Gastroesophageal sphincter (tissue), 4 donors: ENCODE results near the gene CAMK1D. TPM values are rescaled to one million over a fixed set of nuclear protein-coding genes. Genes with fewer than 3 reads are reported as not detected.
"Not testable (repeated sequence)": the region's sequence is repeated elsewhere in the genome, so short reads cannot be mapped to it uniquely, and the experiment has no call there.

Experiments used
- ATAC-seq: fragments of 150-250 bp; one replicate; pipeline ENCODE4 v1.9.1; 2016; ENCODE audit warnings: mild to moderate bottlenecking, moderate library complexity
- H3K27ac ChIP-seq, 4 donors: fragments of 200-600 bp; sonication (generic) in 3 of 4; 1 replicate in 3 of 4; 2 replicates in 1 of 4; pipeline ENCODE4 v1.5.1; 2016 to 2019
- H3K27me3 ChIP-seq: fragments of 200-600 bp; sonication (generic); one replicate; pipeline ENCODE4 v1.5.1; 2019
- H3K36me3 ChIP-seq, 2 donors: fragments of 200-600 bp; sonication (generic); one replicate each; pipeline ENCODE4 v1.5.1; 2019; ENCODE audit warnings: control low read depth in 1 of 2
- H3K4me1 ChIP-seq, 3 donors: fragments of 200-600 bp; sonication (generic); 1 replicate in 2 of 3; 2 replicates in 1 of 3; pipeline ENCODE4 v1.5.1; 2016 to 2019; ENCODE audit warnings: control low read depth in 2 of 3
- H3K4me3 ChIP-seq, 2 donors: fragments of 200-600 bp; sonication (generic); one replicate each; pipeline ENCODE4 v1.5.1; 2019; ENCODE audit warnings: mild to moderate bottlenecking in 1 of 2, moderate library complexity in 1 of 2
- H3K9me3 ChIP-seq, 3 donors: fragments of 200-600 bp; sonication (generic); one replicate each; pipeline ENCODE4 v1.5.1; 2017 to 2019; ENCODE audit warnings: control low read depth in 2 of 3
- EP300 ChIP-seq: sonication (generic); formaldehyde crosslinking; IDR thresholded peaks from one replicate; pipeline ENCODE4 v1.6.1; 2017; ENCODE audit warnings: antibody characterized with exemption, mild to moderate bottlenecking
- POLR2A ChIP-seq, 2 donors: fragments of 450-650 bp; IDR thresholded peaks; one replicate each; pipeline ENCODE4 v1.6.1; 2017; ENCODE audit warnings: antibody characterized with exemption in 2 of 2, mild to moderate bottlenecking in 2 of 2, moderate library complexity in 1 of 2
- POLR2AphosphoS5 ChIP-seq: sonication (generic); formaldehyde crosslinking; IDR thresholded peaks from one replicate; pipeline ENCODE4 v1.6.1; 2017; ENCODE audit warnings: antibody characterized with exemption
- whole genome bisulfite sequencing, 2 donors: methylation state at CpG; one replicate each; pipeline ENCODE4 v1.1.5; 2018; ENCODE audit warnings: low coverage in 1 of 2; 5-methylcytosine and 5-hydroxymethylcytosine counted together
- total RNA-seq, 4 donors: library from RNA; depleted of rRNA; stranded (reverse); fragments of >200 nt; gene quantifications; one replicate each; pipeline ENCODE4 v1.1.0, GENCODE V29; 2016
- TF ChIP-seq, protein P1 (sequence below), 4 experiments: fragments of 200-600 bp in 2 of 4; fragments of 450-650 bp in 2 of 4; sonication (generic) in 1 of 4; IDR thresholded peaks; one replicate each; pipeline ENCODE4 v1.5.1; 2017 to 2019; ENCODE audit warnings: antibody characterized with exemption in 4 of 4, mild to moderate bottlenecking in 2 of 4, moderate library complexity in 2 of 4

The CAMK1D gene
- total RNA-seq, 4 donors from 2014 or later: 11.6 to 18.3 (median 15.3) TPM

DNA sequence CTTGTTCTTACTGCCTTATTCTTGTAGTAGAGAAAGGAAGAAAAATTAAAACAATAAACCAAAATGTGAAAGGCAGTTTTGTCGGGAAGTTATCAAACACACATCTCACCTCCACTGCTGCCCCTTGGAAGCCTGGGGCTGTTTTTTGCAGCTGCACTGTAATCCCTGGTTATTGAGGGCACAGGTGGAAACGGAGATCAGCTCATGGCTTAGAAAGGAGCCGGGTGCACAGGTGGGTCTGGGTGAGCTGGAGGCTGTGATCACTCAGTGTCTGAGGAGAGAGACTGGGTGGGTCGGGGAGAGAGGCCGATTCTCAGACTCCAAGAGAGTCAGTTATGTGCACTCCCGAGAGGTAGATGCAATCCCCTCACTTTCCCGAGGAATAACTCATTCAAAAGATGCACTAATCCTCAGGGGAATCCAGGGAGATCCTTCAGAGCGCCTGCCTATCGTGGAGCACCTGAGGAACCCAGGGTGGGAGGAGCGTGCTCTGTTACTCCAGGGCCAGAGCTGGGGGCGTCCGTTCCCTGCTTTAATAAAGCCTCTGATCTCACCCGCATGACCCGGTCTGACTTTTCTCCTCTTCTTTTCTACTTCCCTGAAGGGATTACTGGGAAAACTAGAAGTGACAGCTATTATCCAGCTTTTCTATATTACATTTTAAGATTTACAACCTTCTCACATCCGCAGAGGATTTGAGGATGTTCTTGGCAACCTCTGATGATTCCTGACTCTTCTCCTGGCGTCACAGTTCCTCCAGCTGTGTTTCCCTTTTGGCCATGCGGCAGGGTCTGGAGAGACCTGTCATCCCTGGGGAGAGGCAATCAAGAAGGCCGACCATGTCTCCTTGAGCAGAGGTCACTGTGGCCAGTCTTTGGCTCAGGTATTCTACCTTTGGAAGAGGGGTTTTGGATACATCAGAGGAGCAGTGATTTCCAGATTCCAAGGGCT, 82.1 kb downstream of the CAMK1D start:
- WGBS, 2 donors: 73 to 75% methylated on average over 10 to 15 of the region's 18 CpGs
- no peaks in the 10 kb centered on the region for H3K36me3 ChIP-seq
- H3K4me3 ChIP-seq: no peak overlapping the region
- H3K4me1 ChIP-seq: peaks cover 0 to 22% (median 0%) of the 10 kb centered on the region in 3 donors
- no peaks in the 10 kb centered on the region for H3K27me3 ChIP-seq
- no peaks in the 10 kb centered on the region for H3K9me3 ChIP-seq
- TF ChIP-seq EP300 (no peak), POLR2AphosphoS5 (no peak), POLR2A (IDR thresholded peaks at IDR 0.05) (no peak)
- TF ChIP-seq, protein P1, sequence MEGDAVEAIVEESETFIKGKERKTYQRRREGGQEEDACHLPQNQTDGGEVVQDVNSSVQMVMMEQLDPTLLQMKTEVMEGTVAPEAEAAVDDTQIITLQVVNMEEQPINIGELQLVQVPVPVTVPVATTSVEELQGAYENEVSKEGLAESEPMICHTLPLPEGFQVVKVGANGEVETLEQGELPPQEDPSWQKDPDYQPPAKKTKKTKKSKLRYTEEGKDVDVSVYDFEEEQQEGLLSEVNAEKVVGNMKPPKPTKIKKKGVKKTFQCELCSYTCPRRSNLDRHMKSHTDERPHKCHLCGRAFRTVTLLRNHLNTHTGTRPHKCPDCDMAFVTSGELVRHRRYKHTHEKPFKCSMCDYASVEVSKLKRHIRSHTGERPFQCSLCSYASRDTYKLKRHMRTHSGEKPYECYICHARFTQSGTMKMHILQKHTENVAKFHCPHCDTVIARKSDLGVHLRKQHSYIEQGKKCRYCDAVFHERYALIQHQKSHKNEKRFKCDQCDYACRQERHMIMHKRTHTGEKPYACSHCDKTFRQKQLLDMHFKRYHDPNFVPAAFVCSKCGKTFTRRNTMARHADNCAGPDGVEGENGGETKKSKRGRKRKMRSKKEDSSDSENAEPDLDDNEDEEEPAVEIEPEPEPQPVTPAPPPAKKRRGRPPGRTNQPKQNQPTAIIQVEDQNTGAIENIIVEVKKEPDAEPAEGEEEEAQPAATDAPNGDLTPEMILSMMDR (IDR thresholded peaks at IDR 0.05): no peak
- H3K27ac ChIP-seq: no peak overlapping the region
- no peak for ATAC-seq

DNA sequence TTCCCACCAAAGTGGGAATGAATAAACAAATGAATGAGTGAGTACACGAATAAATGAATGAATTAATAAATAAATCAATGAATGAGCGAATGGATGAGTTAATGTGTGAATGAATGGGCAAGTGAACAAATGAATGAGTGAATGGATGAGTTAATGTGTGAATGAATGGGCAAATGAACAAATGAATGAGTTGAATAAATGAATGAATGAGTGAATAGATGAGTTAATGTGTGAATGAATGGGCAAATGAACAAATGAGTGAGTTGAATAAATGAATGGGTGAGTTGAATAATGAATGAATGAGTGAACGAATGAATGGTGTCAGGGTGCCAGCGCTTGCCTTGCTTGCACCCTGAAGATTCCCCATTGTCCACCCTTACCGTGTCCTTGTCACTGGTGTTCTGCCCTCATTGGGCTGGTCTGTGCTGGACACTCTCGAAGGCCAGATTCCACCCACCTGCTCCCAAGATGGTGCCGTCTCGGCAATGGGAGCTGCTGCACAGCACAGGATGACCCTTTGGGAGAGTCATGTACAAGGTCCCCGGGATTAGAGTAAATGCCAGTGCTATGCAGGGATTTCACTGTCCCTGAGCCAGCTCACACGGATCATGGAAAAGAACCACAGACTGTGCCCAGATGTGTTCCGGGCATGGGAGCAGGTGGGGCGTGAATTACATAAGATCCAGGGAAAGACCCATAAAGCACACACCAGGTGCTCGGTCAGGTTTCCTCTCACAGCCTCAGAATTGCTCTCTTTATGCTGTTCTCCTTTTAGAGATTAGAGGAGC, 83.2 kb downstream of the CAMK1D start:
- 72 to 89% methylated on average over 6 of the region's 13 CpGs for WGBS, 2 donors
- no peak for ATAC-seq
- no peak for TF ChIP-seq POLR2AphosphoS5
- TF ChIP-seq EP300: no peak
- TF ChIP-seq POLR2A (IDR thresholded peaks at IDR 0.05): no peak
- TF ChIP-seq, protein P1 (IDR thresholded peaks at IDR 0.05): no peak
- Histone ChIP-seq H3K36me3 (no peaks in the 10 kb centered on the region), H3K27me3 (no peaks in the 10 kb centered on the region), H3K4me1 (peaks cover 0 to 22% (median 0%) of the 10 kb centered on the region in 3 donors), H3K9me3 (no peaks in the 10 kb centered on the region), H3K27ac (no peak overlapping the region), H3K4me3 (no peak overlapping the region)

DNA sequence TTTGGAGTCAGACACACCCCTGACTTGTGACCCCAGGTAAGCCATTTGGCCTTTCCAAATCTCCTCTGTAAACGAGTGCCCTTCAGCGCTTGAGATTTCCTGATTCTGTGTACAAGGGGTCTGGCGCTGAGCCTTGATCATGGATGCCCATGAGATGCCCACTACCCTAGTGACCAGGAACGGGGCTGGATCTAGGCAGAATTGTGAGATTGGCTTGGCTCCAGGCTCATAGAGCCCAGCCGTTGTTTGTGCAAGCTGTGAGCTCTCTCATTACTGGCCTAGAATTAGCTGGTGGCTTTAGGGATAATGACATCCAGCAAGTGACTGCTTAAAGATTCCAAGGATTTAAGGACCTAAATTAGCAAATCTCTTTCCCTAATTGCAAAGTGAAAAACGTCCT, 84.9 kb downstream of the CAMK1D start:
- H3K27me3 ChIP-seq: no peaks in the 10 kb centered on the region
- ATAC-seq: no peak
- H3K27ac ChIP-seq: no peak overlapping the region
- H3K36me3 ChIP-seq: no peaks in the 10 kb centered on the region
- peaks cover 0 to 22% (median 0%) of the 10 kb centered on the region in 3 donors for H3K4me1 ChIP-seq
- H3K9me3 ChIP-seq: no peaks in the 10 kb centered on the region
- TF ChIP-seq POLR2A (IDR thresholded peaks at IDR 0.05) (no peak), POLR2AphosphoS5 (no peak), EP300 (no peak)
- TF ChIP-seq, protein P1 (IDR thresholded peaks at IDR 0.05): no peak
- 29 to 67% methylated on average over 1 to 2 of the region's 6 CpGs for WGBS, 2 donors
- no peak overlapping the region for H3K4me3 ChIP-seq

DNA sequence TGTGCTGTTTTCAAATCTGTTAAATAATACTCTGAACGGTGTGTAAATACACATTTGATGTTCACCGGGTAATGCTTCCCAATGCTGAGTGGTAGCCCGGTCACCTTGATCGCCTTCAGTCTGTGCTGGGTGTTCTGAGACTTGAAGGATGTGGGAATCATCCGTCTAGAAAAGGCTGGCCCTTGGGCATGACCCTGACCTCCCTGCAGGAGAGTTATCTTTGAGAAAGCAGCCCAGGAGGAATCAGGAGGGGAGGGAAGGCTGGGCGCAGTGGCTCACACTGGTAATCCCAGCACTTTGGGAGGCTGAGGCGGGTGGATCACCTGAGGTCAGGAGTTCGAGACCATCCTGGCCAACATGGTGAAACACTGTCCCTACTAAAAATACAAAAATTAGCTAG, 85.3 kb downstream of the CAMK1D start:
- H3K4me3 ChIP-seq, H3K27me3 ChIP-seq, ATAC-seq, H3K27ac ChIP-seq, H3K9me3 ChIP-seq, H3K36me3 ChIP-seq: not testable (repeated sequence)
- 87 to 92% methylated on average over 2 to 5 of the region's 8 CpGs for WGBS, 2 donors
- peaks cover 0 to 22% (median 0%) of the 10 kb centered on the region in 3 donors for H3K4me1 ChIP-seq

DNA sequence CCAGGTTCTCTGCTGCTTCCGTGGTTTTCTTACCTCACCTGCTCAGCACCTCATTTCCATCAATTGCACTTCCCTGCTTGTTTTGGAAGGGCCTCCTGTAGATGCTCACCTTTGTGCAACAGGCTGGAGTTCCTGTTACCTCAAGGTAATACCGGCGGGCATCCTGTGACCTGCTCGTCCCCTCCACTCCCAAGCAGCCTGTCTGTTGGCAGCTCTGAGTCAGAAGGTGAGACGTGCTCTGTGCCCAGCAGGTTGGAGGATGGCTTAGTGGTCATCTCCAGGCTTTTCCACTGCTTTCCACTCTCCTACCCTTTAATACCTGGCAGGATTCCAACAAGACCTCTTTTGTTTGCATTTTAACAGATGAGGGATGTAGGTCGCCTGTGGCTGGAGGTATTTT, 86.0 kb downstream of the CAMK1D start:
- ATAC-seq: no peak
- Histone ChIP-seq H3K9me3 (no peaks in the 10 kb centered on the region), H3K27me3 (no peaks in the 10 kb centered on the region), H3K36me3 (no peaks in the 10 kb centered on the region), H3K27ac (no peak overlapping the region), H3K4me3 (no peak overlapping the region), H3K4me1 (peaks cover 0 to 17% (median 0%) of the 10 kb centered on the region in 3 donors)
- WGBS, 2 donors: 89 to 100% methylated on average over 1 to 4 of the region's 6 CpGs
- TF ChIP-seq EP300: no peak
- no peak for TF ChIP-seq POLR2AphosphoS5
- TF ChIP-seq, protein P1 (IDR thresholded peaks at IDR 0.05): no peak
- no peak for TF ChIP-seq POLR2A (IDR thresholded peaks at IDR 0.05)
